ENCODE results near the gene ADGRA1.

Gene ADGRA1

GRCh38 chr10:133056001-133056400 lies 31.7 kb upstream of the ADGRA1 start:
- DNase-seq (ENCODE audit: low read depth), result no peak

GRCh38 chr10:133056651-133057178 lies 31.0 kb upstream of the ADGRA1 start:
- DNase-seq (ENCODE audit: low read depth), result no peak

GRCh38 chr10:133058331-133059092 lies 29.2 kb upstream of the ADGRA1 start:
- DNase-seq (ENCODE audit: low read depth), result no peak

GRCh38 chr10:133059093-133059470 lies 28.6 kb upstream of the ADGRA1 start:
- DNase-seq (ENCODE audit: low read depth), result no peak

- no peak for DNase-seq (ENCODE audit: low read depth)
Measured at GRCh38 chr10:133059571-133059970, 28.2 kb upstream of the ADGRA1 start.

- no peak for DNase-seq (ENCODE audit: low read depth)
Measured at GRCh38 chr10:133060022-133060421, 27.7 kb upstream of the ADGRA1 start.

- no peak for DNase-seq (ENCODE audit: low read depth)
Measured at GRCh38 chr10:133060466-133060865, 27.3 kb upstream of the ADGRA1 start.

GRCh38 chr10:133060881-133061280 lies 26.8 kb upstream of the ADGRA1 start:
- DNase-seq (ENCODE audit: low read depth), result no peak

- DNase-seq (ENCODE audit: low read depth), result no peak
Measured at GRCh38 chr10:133061296-133062038, 26.3 kb upstream of the ADGRA1 start.

GRCh38 chr10:133062085-133062484 lies 25.6 kb upstream of the ADGRA1 start:
- DNase-seq (ENCODE audit: low read depth), result no peak

- no peak for DNase-seq (ENCODE audit: low read depth)
Measured at GRCh38 chr10:133062635-133063034, 25.1 kb upstream of the ADGRA1 start.

- DNase-seq (ENCODE audit: low read depth), result no peak
Measured at GRCh38 chr10:133067149-133068105, 20.3 kb upstream of the ADGRA1 start.

- no peak for DNase-seq (ENCODE audit: low read depth)
Measured at GRCh38 chr10:133068111-133069032, 19.4 kb upstream of the ADGRA1 start.

GRCh38 chr10:133069033-133069525 lies 18.6 kb upstream of the ADGRA1 start:
- DNase-seq (ENCODE audit: low read depth), result no peak

- DNase-seq (ENCODE audit: low read depth), result no peak
Measured at GRCh38 chr10:133070405-133070804, 17.3 kb upstream of the ADGRA1 start.

GRCh38 chr10:133070810-133071209 lies 16.9 kb upstream of the ADGRA1 start:
- DNase-seq (ENCODE audit: low read depth), result no peak

- DNase-seq (ENCODE audit: low read depth), result no peak
Measured at GRCh38 chr10:133071733-133072132, 16.0 kb upstream of the ADGRA1 start.

GRCh38 chr10:133072196-133072595 lies 15.5 kb upstream of the ADGRA1 start:
- no peak for DNase-seq (ENCODE audit: low read depth)

- DNase-seq (ENCODE audit: low read depth), result no peak
Measured at GRCh38 chr10:133072720-133073390, 14.9 kb upstream of the ADGRA1 start.
